ENCODE results near the gene DDIT4.
A peak's percentile ranks its signal among the peaks of the same experiment; 100 is the strongest.

Gene DDIT4

DNA sequence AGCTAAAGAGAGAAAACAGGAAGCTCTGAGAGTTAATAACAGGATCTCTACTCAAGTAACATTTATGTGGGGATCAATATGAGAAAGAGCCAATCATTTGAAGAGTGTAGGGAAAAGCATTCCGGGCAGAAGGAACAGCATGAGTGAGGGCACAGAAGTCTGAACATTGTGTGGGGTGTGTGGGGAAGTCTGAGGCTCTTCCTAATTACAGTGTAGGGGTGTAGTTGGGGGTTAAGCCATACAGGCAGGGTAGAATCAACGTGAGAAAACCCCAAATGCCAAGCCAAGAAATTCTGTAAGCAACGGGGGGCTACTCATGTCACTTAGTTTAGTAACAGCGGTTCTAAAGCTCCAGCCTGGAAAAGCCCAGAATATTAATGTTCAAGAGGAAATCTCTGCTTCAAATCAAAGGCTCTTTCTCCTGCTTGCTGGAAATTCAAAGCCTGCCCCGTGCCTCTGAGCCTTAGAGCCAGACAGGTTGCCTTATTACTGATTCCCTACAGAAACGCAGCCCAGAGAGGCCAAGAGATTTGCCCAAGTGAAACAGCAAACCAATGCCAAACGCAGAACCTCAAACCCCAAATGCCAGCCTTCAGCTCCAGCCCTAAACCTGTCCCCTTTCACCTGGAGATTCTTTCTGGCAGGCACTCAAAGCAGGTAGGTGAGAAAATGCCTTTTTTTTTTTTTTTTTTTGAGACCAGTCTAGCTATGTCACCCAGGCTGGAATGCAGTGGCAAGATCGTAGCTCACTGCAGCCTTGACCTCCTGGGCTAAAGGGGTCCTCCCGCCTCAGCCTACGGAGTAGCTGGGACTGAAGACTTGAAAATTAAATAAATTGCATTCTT lies 44.9 kb downstream of the DDIT4 start:
- no peak for DNase-seq

- peak; percentile 81 for DNase-seq
These were observed 45.9 kb downstream of the DDIT4 start for GRCh38 chr10:72319416-72320254.

DNA sequence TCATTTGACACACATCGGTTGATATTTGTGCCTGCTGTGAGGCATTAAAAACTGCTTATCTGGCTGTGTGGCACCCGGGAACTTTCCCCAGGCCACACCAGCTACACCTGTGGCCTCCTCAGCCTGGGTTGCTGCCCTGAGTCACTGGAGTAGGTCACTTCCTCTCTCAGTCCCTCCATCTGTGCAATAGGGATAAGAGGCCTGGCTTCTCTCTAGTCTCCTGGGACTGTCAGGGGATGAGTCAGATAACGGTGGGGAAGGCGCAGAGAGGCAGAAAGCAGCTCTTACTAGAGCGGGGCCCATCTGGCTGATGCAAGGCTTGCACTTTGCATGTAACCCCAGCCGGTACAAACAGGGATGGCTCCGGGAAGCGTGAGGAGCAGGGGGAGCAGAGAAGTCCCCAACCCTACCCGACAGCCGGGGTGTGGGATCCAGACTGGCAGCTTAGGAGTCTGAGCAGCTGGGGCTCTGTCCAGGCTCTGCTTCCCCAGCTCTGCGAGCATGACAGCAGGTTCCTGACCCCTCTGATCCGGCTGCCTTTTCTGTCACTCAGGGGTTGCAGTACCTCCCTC lies 47.0 kb downstream of the DDIT4 start:
- DNase-seq, result peak; percentile 54

DNA sequence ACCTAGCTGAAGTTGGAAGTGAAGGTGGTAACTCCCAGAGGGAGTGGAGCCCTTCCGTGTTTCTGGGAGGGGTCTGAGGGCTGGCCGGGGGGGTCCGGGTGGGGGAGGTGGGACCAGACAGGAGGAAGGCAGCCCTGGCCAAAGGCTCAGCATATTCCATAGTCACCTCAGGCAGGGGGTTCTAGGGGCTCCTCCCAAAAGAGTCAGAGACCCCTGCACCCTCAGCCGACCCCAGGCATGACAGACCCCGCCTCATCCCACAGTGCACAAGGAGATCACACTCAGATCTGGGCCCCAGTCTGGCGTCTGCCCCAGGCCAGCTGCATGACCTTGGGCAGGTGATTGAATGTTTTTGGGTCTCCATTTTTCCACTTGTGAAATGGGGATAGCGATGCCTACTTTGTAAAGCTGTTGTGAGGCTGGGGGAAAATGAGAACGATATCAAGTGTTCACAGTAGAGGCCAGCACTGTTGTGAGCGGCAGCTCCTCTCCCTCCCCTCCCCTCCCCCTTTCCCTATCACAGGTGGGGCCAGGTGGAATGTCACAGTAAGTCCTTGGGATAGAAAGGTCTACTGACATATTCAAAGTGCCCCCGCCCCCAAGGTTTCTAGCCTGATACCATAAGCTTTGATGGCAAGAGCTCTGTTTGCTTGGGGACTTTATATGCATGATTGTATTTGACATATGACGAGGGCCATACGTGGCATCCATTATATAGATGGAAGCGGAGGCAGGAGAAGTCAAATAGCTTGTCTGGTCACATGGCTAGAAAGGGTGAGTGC lies 47.7 kb downstream of the DDIT4 start:
- no peak for DNase-seq

- no peak for DNase-seq
These were observed 48.2 kb downstream of the DDIT4 start for GRCh38 chr10:72322030-72322279.

DNA sequence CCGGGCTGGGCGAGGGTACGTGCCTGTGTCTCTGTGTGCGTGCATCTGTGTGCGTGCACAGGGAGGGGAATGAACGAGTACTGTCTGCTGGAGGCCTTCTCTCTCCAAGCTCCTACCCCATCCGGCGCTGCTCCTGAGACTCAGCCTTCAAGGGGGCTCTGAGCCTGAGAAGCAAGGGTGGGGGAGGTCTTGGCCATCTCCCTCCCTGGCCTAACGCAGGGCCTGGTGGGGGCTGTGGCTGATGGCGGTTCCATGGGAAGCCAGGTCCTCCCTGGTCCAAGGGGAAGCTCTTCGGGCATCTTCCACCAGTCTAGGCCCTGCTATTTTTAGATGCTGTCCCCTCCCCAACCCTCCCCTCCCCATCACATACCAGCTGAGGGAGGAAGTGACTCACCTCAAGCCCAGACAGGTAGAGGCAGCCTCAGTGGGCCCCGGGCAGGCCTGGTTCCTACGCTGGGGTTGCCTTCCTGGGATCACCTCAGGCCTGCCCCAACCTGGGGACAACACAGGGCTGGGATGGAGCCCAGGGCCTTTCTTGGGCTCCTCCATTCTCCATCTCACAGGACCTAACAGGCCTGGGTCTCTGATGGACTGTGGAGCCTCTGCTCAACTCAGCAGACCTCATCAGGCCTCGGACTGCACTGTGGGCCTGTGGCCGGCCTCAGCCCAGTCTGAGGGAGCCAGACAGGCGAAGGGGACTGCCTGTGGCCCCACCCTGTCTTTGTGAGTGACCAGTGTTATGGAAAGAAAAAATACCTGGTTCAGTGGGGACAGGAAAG lies 48.7 kb downstream of the DDIT4 start:
- no peak for DNase-seq

GRCh38 chr10:72323108-72323749 lies 49.5 kb downstream of the DDIT4 start:
- DNase-seq, result no peak

- DNase-seq, result no peak
These were observed 50.1 kb downstream of the DDIT4 start for GRCh38 chr10:72323771-72324191.

Data from NCI-H146 (cell line).